Germinal center (tissue), 1 donor: ENCODE measurements around the gene PALD1.

Experiments used
- DNase-seq: peaks from one replicate; pipeline ENCODE4 v3.0.0; 2012; ENCODE audit warnings: mixed read lengths, low spot score

PALD1 gene

DNA sequence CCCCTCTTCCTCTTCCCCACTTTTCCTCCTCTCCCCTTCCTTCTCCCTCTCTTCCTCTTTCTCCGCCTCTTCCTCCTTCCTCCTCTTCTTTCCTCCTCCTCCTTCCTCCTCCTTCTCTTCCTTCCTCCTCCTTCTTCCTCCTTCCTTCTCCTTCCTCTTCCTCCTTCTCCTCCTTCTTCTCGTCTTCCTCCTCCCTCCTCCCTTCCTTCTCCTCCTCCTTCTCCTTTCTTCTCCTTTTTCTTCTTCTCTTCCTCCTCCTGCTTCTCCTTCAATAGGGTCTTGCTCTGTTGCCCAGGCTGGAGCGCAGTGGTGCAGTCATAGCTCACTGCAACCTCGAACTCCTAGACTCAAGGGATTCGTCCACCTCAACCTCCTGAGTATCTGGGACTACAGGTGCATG, 56.9 kb downstream of the PALD1 start:
- no peak for DNase-seq

DNA sequence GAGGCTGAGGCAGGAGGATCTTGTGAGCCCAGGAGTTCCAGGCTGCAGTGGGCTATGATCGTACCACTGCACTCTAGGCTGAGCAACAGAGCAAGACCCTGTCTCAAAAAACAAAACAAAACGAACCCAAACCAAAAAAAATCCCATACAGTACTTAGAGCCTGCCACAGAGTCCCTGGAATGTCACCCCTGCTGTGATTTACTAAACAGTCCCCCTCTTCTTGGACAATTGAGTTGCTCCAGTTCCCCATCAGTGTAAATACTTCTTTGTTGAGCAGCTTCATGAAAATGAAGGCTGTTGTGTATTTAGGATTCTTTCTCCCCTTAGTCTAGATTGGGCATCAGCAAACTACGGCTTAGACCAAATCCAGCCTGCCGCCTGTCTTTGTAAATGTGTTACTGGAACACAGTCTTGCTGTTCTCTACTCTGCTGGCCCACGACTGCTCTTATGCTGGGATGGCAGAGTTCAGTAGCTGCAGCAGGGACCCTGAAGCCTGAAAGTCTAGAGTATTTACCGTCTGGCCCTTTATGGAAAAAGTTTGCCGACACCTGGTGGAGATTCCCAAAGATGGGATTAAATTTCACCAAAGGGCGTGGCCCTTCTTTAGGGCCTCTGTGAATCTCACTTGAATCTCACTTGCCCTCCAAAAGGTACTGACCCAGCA, 57.8 kb downstream of the PALD1 start:
- DNase-seq: no peak

DNA sequence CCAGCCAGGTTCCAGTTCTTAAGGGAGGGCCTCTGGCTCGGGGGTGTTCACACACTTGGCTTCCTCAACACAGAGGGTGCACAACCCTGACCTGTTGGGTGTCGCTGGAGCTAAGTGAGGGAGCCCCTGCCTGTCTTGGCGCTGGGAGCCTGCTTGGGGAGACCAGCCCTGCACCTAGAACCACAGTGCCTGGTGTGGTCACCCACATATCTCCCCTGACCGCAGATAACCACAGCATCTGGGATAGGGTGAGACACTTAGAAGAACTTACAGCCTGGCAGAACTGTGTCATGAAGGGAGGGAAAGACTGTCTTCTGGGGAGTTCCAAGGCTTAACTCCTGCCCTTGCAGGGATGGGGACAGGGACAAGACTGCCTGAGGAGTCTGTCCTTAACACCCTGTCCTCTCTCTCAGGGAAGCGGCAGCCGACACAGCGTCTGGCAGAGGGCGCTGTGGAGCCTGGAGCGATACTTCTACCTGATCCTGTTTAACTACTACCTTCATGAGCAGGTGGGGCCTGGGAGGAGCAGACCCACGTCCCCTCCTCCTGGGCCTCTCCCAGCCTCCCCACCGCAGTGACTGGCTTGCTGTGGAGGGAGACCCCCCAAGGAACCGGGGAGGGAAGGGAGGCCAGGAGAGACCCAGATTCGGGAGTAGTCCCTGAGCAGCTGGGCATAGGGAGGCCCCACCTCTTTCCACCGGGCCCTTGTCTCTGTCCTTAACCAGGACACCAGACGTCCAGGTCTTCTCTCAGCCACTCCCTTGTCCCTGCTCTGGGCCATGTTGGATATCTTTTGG, 59.0 kb downstream of the PALD1 start:
- DNase-seq: peak; percentile 25

GRCh38 chr10:70538195-70538520, 59.6 kb downstream of the PALD1 start:
- DNase-seq: no peak

GRCh38 chr10:70538731-70539338, 60.3 kb downstream of the PALD1 start:
- DNase-seq: no peak

- no peak for DNase-seq
These were observed 60.9 kb downstream of the PALD1 start for GRCh38 chr10:70539471-70539870.

- DNase-seq: peak; percentile 50
These were observed 61.7 kb downstream of the PALD1 start for GRCh38 chr10:70540089-70540788.

DNA sequence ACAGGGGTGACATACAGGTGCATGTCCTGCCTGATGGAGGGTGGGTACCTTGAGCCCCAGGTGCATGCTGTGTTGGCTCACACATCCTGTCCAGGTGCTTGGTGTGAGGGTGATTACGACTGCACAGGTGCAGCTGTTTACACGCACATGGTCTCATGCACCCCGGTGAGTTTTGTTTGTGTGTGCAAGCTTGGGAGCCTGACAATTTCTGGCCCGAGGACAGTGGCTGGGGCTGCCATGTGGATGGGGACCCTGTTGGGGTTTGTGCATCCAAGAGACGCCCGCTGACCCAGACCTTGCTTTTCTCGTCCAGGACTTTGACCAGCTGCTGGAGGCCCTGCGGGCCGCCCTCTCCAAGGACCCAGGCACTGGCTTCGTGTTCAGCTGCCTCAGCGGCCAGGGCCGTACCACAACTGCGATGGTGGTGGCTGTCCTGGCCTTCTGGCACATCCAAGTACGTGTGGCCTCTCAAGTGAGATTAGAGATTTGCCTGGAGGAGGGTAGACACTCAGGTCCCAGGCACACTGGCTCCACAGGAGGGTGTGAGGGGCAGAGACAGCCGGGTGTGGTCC, 62.3 kb downstream of the PALD1 start:
- DNase-seq: no peak

GRCh38 chr10:70541736-70542564, 63.4 kb downstream of the PALD1 start:
- no peak for DNase-seq

- DNase-seq: no peak
These were observed 64.0 kb downstream of the PALD1 start for GRCh38 chr10:70542565-70542938.

GRCh38 chr10:70543911-70544310, 65.3 kb downstream of the PALD1 start:
- DNase-seq: no peak

GRCh38 chr10:70544431-70545340, 66.1 kb downstream of the PALD1 start:
- no peak for DNase-seq

DNA sequence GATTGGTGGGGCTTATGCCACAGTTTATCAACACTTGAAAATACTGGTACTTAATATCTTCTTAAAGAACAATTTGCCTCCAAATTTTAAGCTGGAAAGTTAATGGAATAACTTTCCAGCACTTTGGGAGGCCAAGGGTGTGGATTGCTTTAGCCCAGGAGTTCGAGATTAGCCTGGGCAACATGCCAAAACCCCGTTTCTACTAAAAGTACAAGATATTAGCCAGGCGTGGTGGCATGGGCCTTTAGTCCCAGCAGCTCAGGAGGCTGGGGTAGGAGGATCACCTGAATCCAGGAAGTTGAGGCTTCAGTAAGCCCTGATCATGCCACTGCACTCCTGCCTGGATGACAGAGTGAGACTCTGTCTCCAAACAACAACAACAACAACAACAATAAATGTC, 68.0 kb downstream of the PALD1 start:
- DNase-seq: no peak

DNA sequence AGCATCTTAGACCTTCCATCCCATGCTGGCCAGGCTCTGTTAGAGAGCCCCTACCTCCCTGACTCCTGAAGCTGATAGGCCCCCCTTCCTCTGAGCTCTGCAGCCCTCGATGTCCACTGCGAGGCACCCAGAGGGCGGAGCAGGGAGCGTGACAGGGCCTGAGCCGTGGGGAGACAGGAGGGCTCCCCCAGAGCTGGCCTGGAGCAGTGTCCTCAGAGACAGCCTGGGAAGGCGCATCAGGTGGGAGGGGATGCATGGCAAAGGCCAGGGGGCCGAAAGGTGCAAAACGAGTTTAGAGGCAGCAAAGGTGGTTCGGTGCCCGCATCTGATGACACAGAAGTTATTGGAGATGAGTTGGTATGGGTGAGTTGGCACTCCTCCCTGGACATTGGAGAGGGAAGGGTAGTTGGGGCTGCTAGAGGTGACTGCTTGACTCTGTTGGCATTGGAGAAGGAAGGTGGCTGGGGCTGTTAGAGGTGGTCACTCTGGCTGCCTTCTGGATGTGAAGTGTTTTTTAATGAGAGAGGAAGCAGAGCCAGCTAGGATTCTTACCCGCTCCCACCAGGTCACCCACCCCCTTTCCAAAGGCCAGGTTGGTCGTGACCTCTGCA, 70.9 kb downstream of the PALD1 start:
- DNase-seq: no peak

DNA sequence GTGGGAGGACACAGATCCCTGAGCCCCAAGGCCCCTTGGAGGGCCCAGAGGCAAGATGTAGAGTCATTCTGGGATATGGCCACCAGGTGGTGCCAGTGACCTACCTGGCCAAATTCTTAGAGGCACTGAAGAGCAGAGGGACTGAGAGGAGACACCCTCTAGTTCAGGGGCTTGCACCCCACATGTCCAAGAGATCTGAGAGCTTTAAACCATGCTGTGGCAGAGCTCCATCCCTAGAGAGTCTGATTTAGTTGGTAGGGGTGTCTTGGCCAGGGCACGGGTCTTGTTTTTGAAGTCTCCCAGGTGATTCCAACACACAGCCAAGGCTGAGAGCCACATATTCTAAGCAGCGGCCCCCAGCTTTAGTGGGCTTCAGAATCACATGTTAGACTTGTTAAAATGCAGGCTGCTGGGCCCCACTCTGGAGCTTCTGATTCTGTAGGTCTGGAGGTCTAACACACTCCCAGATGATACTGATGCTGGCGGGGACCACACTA, 71.4 kb downstream of the PALD1 start:
- DNase-seq: peak; percentile 75

- no peak for DNase-seq
These were observed 71.9 kb downstream of the PALD1 start for GRCh38 chr10:70550459-70550858.

- DNase-seq: no peak
These were observed 72.9 kb downstream of the PALD1 start for GRCh38 chr10:70551466-70551865.

DNA sequence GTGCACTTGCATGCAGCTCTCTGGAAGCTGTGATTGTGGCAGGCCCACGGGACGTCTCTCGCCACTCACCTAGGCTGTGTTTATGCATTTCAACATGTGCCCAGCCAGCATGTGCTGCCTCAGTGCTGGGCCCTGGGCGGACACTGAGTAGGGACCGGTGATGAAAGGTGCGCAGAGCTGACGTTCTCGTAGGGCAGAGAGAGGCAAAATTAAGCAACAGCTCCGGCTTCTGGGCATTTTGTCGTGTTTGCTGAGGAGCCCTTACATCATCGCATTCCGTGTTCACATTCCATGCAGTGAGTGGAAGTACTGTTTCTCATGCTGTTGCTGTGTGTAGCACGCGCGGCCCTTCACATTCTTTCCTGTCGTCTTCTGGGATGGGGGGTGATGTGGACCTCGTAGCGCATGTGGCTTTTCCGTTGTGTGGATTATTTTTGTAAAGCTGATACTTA, 73.4 kb downstream of the PALD1 start:
- no peak for DNase-seq

DNA sequence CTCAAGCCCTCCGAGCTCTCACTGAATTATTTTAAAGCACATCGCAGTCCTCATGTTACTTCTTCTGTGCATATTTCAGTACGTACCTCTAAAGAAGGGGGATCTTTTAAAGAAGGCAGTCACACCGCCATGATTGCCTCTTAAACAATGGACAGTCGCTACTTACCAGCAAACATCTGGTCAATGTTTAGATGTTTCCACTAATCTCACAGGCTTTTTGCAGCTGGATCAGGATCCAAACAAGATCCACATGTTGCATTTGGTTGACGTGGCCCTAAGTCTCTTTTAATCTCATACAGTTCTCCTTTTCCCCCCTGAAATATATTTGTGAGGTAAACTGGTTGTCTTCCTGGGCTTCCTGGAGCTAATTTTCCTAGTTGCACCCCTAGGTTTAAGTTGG, 74.0 kb downstream of the PALD1 start:
- no peak for DNase-seq

GRCh38 chr10:70555371-70555770, 76.8 kb downstream of the PALD1 start:
- DNase-seq: no peak
